Uterus (tissue), 4 donors: ENCODE results near the gene KIF26B. TPM values are rescaled to one million over a fixed set of nuclear protein-coding genes. Genes with fewer than 3 reads are reported as not detected.
"Not testable (repeated sequence)": the region's sequence is repeated elsewhere in the genome, so short reads cannot be mapped to it uniquely, and the experiment has no call there.

Experiments
- DNase-seq, 2 donors: peaks; one replicate each; pipeline ENCODE4 v3.0.0-alpha.2; 2019 to 2020
- H3K27ac ChIP-seq, 2 donors: fragments of 200-600 bp; sonication (generic); 1 replicate in 1 of 2; 2 replicates in 1 of 2; pipeline ENCODE4 v1.5.1; 2016 to 2018
- H3K27me3 ChIP-seq, 2 donors: fragments of 200-600 bp; sonication (generic); one replicate each; pipeline ENCODE4 v1.5.1; 2018 to 2019; ENCODE audit warnings: control low read depth in 1 of 2
- H3K36me3 ChIP-seq, 2 donors: fragments of 200-600 bp; sonication (generic); one replicate each; pipeline ENCODE4 v1.5.1; 2019; ENCODE audit warnings: control low read depth in 1 of 2
- H3K4me1 ChIP-seq, 2 donors: fragments of 200-600 bp; sonication (generic); one replicate each; pipeline ENCODE4 v1.5.1; 2018 to 2019; ENCODE audit warnings: control low read depth in 1 of 2
- H3K4me3 ChIP-seq, 2 donors: fragments of 200-600 bp; sonication (generic); 1 replicate in 1 of 2; 2 replicates in 1 of 2; pipeline ENCODE4 v1.5.1; 2018 to 2019; ENCODE audit warnings: mild to moderate bottlenecking in 1 of 2
- H3K9me3 ChIP-seq, 2 donors: fragments of 200-600 bp; sonication (generic); one replicate each; pipeline ENCODE4 v1.5.1; 2019; ENCODE audit warnings: control low read depth in 1 of 2
- POLR2A ChIP-seq, 2 donors: fragments of 450-650 bp; IDR thresholded peaks; one replicate each; pipeline ENCODE4 v1.6.1; 2016; ENCODE audit warnings: antibody characterized with exemption in 2 of 2, mild to moderate bottlenecking in 1 of 2, moderate library complexity in 1 of 2
- intact Hi-C: fragments of 100-400 bp; cut with DNase I; formaldehyde crosslinking; loops from one replicate; pipeline ENCODE4 v1.15.1; 2023; ENCODE audit warnings: low total_unique reads
- total RNA-seq, 4 donors: library from RNA; depleted of rRNA in 3 of 4; stranded (reverse); fragments of >200 nt in 3 of 4; gene quantifications; one replicate each; pipeline versions ENCODE4 v1.1.0 to v1.2.4, GENCODE V29; 2014 to 2023
- TF ChIP-seq, protein P1 (sequence below), 4 experiments: fragments of 200-600 bp in 2 of 4; fragments of 450-650 bp in 2 of 4; sonication (generic) in 2 of 4; IDR thresholded peaks; one replicate each; pipeline ENCODE4 v1.5.1; 2016 to 2019; ENCODE audit warnings: antibody characterized with exemption in 4 of 4, mild to moderate bottlenecking in 2 of 4, moderate library complexity in 1 of 4
- donor health status: DM: yes; HTN: yes; CAD: no.

Gene KIF26B
- total RNA-seq, 4 donors from 2014 or later: 0.27 to 17.4 (median 1.3) TPM; not detected in 1

DNA sequence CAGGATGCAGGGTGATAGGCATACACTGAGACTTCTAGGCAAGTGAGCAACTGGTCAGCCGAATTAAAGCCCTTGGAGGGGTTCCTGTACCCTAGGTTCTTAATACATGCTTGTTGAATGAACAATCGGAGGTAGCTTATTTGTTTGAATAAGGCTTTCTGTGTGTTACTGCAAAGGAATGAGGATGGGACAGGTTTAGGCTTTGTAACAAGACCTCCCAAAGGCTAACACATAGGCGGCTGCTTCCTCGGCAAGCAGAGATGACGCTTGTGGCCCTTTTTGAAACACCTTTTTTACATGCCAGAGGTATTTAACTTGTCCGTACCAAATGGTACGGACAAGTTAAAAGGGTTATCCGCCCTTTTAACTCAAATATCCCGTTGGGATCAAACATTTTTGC is 511.6 kb downstream of the KIF26B start:
- Histone ChIP-seq H3K9me3 (no peaks in the 10 kb centered on the region), H3K36me3 (no peaks in the 10 kb centered on the region), H3K4me3 (no peak overlapping the region), H3K27ac (no peak overlapping the region), H3K4me1 (no peaks in the 10 kb centered on the region), H3K27me3 (no peaks in the 10 kb centered on the region)
- DNase-seq: no peak
- intact Hi-C loops: no loop called here
- TF ChIP-seq, protein P1, sequence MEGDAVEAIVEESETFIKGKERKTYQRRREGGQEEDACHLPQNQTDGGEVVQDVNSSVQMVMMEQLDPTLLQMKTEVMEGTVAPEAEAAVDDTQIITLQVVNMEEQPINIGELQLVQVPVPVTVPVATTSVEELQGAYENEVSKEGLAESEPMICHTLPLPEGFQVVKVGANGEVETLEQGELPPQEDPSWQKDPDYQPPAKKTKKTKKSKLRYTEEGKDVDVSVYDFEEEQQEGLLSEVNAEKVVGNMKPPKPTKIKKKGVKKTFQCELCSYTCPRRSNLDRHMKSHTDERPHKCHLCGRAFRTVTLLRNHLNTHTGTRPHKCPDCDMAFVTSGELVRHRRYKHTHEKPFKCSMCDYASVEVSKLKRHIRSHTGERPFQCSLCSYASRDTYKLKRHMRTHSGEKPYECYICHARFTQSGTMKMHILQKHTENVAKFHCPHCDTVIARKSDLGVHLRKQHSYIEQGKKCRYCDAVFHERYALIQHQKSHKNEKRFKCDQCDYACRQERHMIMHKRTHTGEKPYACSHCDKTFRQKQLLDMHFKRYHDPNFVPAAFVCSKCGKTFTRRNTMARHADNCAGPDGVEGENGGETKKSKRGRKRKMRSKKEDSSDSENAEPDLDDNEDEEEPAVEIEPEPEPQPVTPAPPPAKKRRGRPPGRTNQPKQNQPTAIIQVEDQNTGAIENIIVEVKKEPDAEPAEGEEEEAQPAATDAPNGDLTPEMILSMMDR (IDR thresholded peaks at IDR 0.05): no peak
- TF ChIP-seq POLR2A (IDR thresholded peaks at IDR 0.05): no peak

DNA sequence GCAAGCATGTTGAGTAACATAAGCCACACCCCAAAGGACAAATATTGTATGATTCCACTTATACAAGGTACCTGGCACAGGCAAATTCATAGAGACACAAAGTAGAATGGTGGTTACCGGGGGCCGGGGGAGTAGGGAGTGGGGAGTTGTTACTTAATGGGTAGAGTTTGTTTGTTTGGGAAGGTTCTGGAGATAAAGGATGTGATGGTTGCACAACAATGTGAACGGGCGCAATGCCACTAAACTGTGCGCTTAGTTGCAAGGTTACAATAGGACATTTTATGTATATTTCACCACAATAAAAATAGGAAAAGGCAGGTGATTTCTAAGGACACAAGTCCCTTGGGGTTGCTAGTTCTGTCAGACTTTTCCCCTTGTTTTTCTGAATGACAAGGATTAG is 516.6 kb downstream of the KIF26B start:
- Histone ChIP-seq H3K9me3 (no peaks in the 10 kb centered on the region), H3K27ac (no peak overlapping the region), H3K36me3 (no peaks in the 10 kb centered on the region), H3K4me1 (no peaks in the 10 kb centered on the region), H3K27me3 (no peaks in the 10 kb centered on the region), H3K4me3 (no peak overlapping the region)
- TF ChIP-seq, protein P1 (IDR thresholded peaks at IDR 0.05): no peak
- TF ChIP-seq POLR2A (IDR thresholded peaks at IDR 0.05): no peak
- no peak for DNase-seq
- intact Hi-C loops: no loop called here

DNA sequence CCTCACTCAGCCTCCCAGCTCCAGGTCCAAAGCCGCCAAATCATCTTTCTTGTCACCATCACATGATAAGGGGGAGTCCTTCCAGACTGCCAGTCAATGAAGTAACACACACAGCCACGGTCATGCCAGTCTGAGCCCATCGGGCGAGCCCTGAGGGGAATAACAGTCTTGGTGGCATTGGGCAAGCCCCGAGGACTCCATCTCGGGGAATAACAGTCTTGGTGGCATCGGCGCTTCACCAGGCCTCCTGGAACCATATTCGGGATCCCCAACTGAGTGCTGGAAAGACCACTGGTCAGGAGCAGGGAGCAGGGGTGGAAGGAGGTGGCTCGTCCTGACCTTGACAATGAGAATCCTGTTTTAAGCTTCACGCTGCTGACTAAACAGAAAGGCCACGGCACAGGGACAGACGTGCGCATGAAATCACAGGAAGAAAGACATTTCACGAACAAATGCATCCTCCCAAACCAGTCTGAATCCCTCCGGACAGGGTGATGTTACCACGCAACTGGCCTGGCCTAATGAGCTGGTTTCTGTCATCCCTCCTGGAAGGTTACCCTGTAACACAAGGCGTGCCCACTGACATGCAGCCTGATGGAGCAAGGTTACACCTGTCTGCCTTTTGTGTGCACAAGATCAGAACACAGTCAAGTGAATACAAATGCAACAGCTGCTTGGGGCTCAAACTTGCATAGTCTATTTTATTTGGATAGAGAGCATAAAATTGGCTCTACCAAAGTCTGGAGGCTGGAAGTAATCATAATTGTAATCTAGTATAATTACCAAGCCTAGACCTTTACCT is 517.4 kb downstream of the KIF26B start:
- intact Hi-C loops: no loop called here
- no peaks in the 10 kb centered on the region for H3K36me3 ChIP-seq
- H3K9me3 ChIP-seq: no peaks in the 10 kb centered on the region
- no peak overlapping the region for H3K4me3 ChIP-seq
- no peak for DNase-seq
- H3K27ac ChIP-seq: no peak overlapping the region
- no peaks in the 10 kb centered on the region for H3K4me1 ChIP-seq
- no peaks in the 10 kb centered on the region for H3K27me3 ChIP-seq
- TF ChIP-seq POLR2A (IDR thresholded peaks at IDR 0.05): no peak
- TF ChIP-seq, protein P1 (IDR thresholded peaks at IDR 0.05): no peak

DNA sequence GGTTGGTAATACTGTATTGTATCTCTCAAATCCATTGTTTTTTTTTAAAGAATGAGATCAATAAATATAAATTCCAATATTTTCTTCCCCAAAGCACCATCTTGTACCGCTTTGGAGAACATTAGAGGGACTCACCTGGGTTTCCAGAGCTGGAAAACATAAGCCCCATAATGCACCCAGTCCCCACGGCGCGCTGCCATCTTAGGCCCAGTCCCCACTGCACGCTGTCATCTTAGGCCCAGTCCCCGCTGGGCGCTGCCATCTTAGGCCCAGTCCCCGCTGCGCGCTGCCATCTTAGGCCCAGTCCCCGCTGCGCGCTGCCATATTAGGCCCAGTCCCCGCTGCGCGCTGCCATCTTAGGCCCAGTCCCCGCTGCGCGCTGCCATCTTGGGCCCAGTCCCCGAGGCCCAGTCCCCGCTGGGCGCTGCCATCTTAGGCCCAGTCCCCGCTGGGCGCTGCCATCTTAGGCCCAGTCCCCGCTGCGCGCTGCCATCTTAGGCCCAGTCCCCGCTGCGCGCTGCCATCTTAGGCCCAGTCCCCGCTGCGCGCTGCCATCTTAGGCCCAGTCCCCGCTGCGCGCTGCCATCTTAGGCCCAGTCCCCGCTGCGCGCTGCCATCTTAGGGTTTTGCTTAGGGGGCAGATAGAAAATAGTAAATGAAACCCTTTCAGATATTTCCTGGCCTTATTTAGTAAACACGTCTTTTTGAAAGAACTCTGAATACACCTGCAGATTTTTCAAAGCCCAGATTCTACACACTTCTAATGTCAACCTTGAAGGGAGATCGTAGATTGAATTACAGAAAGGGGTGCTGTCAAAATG is 518.3 kb downstream of the KIF26B start:
- H3K27ac ChIP-seq, H3K27me3 ChIP-seq, H3K36me3 ChIP-seq, intact Hi-C loops, H3K4me3 ChIP-seq, H3K4me1 ChIP-seq, H3K9me3 ChIP-seq, DNase-seq: not testable (repeated sequence)

DNA sequence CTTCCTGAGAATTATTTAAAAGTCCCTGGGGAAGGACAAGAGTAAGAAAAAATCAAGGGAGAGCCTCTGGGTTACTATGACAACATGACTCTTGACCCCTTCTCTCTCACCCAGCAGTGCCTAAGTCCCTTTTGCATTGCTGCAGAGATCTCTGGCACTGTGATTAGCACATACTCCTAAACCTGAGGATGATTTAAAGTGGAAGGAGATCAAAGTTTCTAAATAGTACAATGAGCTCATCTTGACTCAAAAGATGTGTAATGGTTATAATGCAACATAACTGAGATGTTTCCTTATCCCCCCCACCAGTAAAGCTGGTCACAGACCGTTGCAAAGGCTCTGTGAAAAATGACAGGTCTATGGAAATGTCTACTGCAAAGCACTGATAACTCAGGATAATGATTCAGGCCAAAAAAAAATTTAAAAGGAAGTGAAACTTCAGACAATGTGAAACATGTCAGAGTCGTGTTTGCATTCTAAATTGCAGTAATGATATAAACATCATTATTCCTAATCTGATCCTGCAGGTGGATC is 519.2 kb downstream of the KIF26B start:
- DNase-seq: no peak
- intact Hi-C loops: no loop called here
- no peak for TF ChIP-seq POLR2A (IDR thresholded peaks at IDR 0.05)
- TF ChIP-seq, protein P1 (IDR thresholded peaks at IDR 0.05): no peak
- no peak overlapping the region for H3K27ac ChIP-seq
- no peak overlapping the region for H3K4me3 ChIP-seq
- H3K9me3 ChIP-seq: no peaks in the 10 kb centered on the region
- no peaks in the 10 kb centered on the region for H3K36me3 ChIP-seq
- no peaks in the 10 kb centered on the region for H3K27me3 ChIP-seq
- no peaks in the 10 kb centered on the region for H3K4me1 ChIP-seq
